GM23338 (cell line): Measurements from ENCODE around the gene GLTP.

Source experiments
- EZH2 ChIP-seq: fragments of 200-600 bp; sonication (generic); IDR thresholded peaks from one replicate; pipeline ENCODE4 v1.8.0; 2017; ENCODE audit warnings: antibody characterized with exemption, mild to moderate bottlenecking, low read depth; ENCODE audit not compliant: unreplicated experiment
- EZH2phosphoT487 ChIP-seq: fragments of 200-600 bp; sonication (generic); IDR thresholded peaks from one replicate; pipeline ENCODE4 v1.8.1; 2018; ENCODE audit warnings: antibody characterized with exemption; ENCODE audit not compliant: unreplicated experiment
- POLR2AphosphoS5 ChIP-seq: IDR thresholded peaks from 2 replicates; pipeline ENCODE4 v1.6.1; 2016; ENCODE audit warnings: antibody characterized with exemption, low read depth
- ZNF331 ChIP-seq: fragments of 250-450 bp; sonication (Bioruptor Pico); IDR thresholded peaks from 2 replicates; pipeline ENCODE4 v1.5.0; 2020; ENCODE audit warnings: low read depth, mild to moderate bottlenecking, moderate library complexity
- TF ChIP-seq, protein P1 (sequence below), 2 experiments: fragments of 200-600 bp in 1 of 2; sonication (generic) in 1 of 2; conservative IDR thresholded peaks; 2 replicates each; pipeline versions ENCODE4 v1.5.1 to v1.6.1; 2016 to 2017; ENCODE audit warnings: antibody characterized with exemption in 2 of 2, low read depth in 2 of 2, mild to moderate bottlenecking in 2 of 2, moderate library complexity in 1 of 2
- TF ChIP-seq, protein P2 (sequence below): IDR thresholded peaks from one replicate; pipeline ENCODE4 v1.6.1; 2018; ENCODE audit warnings: antibody characterized with exemption; ENCODE audit not compliant: unreplicated experiment

GRCh38 chr12:109920261-109920780 lies 40.0 kb upstream of the GLTP start:
- TF ChIP-seq, protein P1, sequence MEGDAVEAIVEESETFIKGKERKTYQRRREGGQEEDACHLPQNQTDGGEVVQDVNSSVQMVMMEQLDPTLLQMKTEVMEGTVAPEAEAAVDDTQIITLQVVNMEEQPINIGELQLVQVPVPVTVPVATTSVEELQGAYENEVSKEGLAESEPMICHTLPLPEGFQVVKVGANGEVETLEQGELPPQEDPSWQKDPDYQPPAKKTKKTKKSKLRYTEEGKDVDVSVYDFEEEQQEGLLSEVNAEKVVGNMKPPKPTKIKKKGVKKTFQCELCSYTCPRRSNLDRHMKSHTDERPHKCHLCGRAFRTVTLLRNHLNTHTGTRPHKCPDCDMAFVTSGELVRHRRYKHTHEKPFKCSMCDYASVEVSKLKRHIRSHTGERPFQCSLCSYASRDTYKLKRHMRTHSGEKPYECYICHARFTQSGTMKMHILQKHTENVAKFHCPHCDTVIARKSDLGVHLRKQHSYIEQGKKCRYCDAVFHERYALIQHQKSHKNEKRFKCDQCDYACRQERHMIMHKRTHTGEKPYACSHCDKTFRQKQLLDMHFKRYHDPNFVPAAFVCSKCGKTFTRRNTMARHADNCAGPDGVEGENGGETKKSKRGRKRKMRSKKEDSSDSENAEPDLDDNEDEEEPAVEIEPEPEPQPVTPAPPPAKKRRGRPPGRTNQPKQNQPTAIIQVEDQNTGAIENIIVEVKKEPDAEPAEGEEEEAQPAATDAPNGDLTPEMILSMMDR (conservative IDR thresholded peaks at IDR 0.05; ENCODE audit: low read depth in 2 of 2) = no peak
- TF ChIP-seq POLR2AphosphoS5 (no peak), EZH2phosphoT487 (no peak), EZH2 (no peak), ZNF331 (no peak)
- TF ChIP-seq, protein P2, sequence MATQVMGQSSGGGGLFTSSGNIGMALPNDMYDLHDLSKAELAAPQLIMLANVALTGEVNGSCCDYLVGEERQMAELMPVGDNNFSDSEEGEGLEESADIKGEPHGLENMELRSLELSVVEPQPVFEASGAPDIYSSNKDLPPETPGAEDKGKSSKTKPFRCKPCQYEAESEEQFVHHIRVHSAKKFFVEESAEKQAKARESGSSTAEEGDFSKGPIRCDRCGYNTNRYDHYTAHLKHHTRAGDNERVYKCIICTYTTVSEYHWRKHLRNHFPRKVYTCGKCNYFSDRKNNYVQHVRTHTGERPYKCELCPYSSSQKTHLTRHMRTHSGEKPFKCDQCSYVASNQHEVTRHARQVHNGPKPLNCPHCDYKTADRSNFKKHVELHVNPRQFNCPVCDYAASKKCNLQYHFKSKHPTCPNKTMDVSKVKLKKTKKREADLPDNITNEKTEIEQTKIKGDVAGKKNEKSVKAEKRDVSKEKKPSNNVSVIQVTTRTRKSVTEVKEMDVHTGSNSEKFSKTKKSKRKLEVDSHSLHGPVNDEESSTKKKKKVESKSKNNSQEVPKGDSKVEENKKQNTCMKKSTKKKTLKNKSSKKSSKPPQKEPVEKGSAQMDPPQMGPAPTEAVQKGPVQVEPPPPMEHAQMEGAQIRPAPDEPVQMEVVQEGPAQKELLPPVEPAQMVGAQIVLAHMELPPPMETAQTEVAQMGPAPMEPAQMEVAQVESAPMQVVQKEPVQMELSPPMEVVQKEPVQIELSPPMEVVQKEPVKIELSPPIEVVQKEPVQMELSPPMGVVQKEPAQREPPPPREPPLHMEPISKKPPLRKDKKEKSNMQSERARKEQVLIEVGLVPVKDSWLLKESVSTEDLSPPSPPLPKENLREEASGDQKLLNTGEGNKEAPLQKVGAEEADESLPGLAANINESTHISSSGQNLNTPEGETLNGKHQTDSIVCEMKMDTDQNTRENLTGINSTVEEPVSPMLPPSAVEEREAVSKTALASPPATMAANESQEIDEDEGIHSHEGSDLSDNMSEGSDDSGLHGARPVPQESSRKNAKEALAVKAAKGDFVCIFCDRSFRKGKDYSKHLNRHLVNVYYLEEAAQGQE = no peak
